GM12891 (cell line): Measurements from ENCODE around the gene MICAL3.
"Not testable (repeated sequence)": the region's sequence is repeated elsewhere in the genome, so short reads cannot be mapped to it uniquely, and the experiment has no call there.

Source experiments
- DNase-seq: peaks from one replicate; pipeline ENCODE4 v3.0.0; 2011; ENCODE audit warnings: low spot score; ENCODE audit not compliant: insufficient read length
- FAIRE-seq: peaks from 2 replicates; lab custom pipeline; 2011; peaks lifted over from hg19 to GRCh38; lab: Jason Lieb, UNC
- PAX5 ChIP-seq: IDR thresholded peaks from 2 replicates; pipeline ENCODE4 v1.6.1; 2011; ENCODE audit warnings: low read length, moderate library complexity, mild to moderate bottlenecking; ENCODE audit not compliant: insufficient read depth, severe bottlenecking
- POLR2A ChIP-seq: IDR thresholded peaks from 2 replicates; pipeline ENCODE4 v1.6.1; 2011; ENCODE audit warnings: low read depth, low read length, control low read depth
- POLR2AphosphoS5 ChIP-seq: IDR thresholded peaks from 2 replicates; pipeline ENCODE4 v1.6.1; 2011; ENCODE audit warnings: low read depth, low read length, control low read depth
- POU2F2 ChIP-seq: IDR thresholded peaks from 2 replicates; pipeline ENCODE4 v1.6.1; 2011; ENCODE audit warnings: low read depth, mild to moderate bottlenecking, control low read depth, low read length, moderate library complexity
- SPI1 ChIP-seq: IDR thresholded peaks from 2 replicates; pipeline ENCODE4 v1.6.1; 2011; ENCODE audit warnings: low read depth, low read length, control low read depth
- TAF1 ChIP-seq: IDR thresholded peaks from 2 replicates; pipeline ENCODE4 v1.6.1; 2011; ENCODE audit warnings: low read depth, low read length, control low read depth

Gene MICAL3

DNA sequence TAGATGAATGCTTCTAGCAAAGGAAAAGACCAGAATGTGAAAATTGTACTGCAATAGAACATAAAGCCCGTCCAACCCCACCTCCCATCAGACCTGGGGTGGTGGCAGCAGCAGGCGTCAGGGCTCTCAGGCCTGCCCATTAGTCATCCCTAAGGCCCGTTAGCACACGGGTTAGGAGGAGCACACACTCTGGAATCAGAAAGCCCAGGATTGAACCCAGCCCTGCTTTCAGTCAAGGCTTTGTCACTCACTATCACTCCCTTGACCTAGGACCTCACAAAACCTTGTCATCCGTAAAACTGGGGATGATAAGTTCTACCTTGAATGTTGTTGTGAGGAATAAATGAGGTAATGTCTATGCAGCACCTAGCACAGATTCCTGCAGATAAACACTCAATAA lies 26.9 kb downstream of the MICAL3 start:
- peak; percentile 20 for FAIRE-seq
- DNase-seq, result no peak
- TF ChIP-seq TAF1, result no peak

DNA sequence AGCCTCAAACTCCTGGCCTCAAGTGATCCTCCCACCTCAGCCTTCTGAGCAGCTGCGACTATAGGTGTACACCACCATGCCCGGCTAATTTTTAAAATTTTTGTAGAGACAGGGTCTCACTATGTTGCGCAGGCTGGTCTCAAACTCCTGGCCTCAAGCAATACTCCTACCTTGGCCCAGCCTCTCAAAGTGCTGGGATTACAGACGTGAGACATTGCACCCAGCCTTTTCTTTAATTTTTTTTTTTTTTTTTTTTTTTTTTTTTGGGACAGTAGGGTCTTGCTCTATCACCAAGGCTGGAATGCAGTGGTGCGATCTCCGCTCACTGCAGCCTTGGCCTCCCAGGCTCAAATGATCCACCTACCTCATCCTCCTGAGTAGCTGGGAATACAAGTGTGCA lies 29.1 kb downstream of the MICAL3 start:
- not testable (repeated sequence) for DNase-seq, FAIRE-seq

- TF ChIP-seq POLR2AphosphoS5, result no peak
- TF ChIP-seq PAX5, result no peak
- TF ChIP-seq POU2F2, result no peak
- no peak for TF ChIP-seq TAF1
- TF ChIP-seq POLR2A, result no peak
- no peak for TF ChIP-seq SPI1
- FAIRE-seq, result peak; percentile 89
Observed at GRCh38 chr22:17994424-17995108, 29.8 kb downstream of the MICAL3 start.

DNA sequence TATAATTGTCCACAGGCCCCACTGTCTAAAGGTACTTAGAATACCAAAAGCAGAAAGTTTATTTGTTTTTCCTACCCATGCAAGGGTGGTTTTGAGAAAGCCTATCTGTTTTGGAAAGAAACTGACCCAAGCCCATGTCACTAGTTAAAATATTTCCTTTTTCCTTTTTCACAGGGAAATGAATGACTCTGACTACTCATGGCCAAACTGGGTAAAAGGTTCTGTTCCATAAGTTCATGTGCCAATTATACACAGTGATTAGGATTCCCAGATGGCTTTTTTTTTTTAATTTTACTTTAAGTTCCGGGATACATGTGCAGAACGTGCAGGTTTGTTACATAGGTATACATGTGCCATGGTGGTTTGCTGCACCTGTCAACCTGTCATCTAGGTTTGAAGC lies 31.4 kb downstream of the MICAL3 start:
- not testable (repeated sequence) for DNase-seq, FAIRE-seq

More at GRCh38 chr22:17994424-17995108, 29.8 kb downstream of the MICAL3 start:
- DNase-seq, result no peak

DNA sequence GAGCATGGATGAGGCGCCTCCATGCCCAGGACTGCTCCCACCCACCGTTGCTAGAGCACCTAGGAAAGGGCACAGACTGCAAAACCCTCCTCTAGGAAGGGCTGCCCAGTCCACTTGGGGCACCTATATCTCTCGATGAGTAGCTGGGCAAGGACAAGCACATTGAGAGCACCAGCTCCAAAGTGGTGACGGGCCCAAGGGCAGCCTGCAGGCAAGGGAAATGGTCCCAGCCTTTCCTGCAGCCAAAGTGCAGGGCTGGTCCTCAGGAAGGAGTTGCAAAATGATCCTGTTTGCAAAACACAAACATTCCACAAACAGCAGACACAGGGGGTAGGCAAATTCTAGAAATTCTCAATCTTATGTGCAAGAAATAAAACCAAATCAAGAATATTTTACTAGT lies 32.4 kb downstream of the MICAL3 start:
- not testable (repeated sequence) for DNase-seq, FAIRE-seq

GRCh38 chr22:17990942-17991341 lies 33.4 kb downstream of the MICAL3 start:
- TF ChIP-seq POU2F2 (no peak), POLR2AphosphoS5 (no peak), PAX5 (no peak), SPI1 (no peak), TAF1 (no peak), POLR2A (no peak)
- FAIRE-seq, result no peak
- no peak for DNase-seq

DNA sequence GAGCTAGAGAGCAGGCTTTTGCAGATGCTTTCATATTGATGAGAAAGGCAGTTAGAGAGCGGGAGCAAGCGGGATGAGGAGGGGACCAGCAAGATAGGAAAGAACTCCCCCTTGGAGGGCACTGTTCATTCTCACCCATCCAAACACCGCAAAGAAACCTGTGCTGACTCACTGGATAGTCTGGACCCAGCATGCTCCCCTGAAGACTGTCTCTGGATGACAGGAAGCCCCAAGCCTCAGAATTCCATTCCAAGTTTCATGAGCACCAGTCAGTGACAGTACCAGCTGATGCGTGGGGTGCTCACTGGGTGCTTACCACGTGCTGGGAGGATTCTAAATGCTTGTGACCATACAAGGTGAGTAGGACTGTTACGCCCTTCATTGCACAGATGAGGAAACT lies 34.2 kb downstream of the MICAL3 start:
- FAIRE-seq (no peak), DNase-seq (no peak)
- TF ChIP-seq SPI1 (no peak), POLR2AphosphoS5 (no peak), TAF1 (no peak), PAX5 (no peak), POU2F2 (no peak), POLR2A (no peak)

- DNase-seq, result no peak
- no peak for FAIRE-seq
- TF ChIP-seq SPI1 (no peak), POLR2AphosphoS5 (no peak), TAF1 (no peak), POLR2A (no peak), PAX5 (no peak), POU2F2 (no peak)
Observed at GRCh38 chr22:17988800-17989513, 35.4 kb downstream of the MICAL3 start.

DNA sequence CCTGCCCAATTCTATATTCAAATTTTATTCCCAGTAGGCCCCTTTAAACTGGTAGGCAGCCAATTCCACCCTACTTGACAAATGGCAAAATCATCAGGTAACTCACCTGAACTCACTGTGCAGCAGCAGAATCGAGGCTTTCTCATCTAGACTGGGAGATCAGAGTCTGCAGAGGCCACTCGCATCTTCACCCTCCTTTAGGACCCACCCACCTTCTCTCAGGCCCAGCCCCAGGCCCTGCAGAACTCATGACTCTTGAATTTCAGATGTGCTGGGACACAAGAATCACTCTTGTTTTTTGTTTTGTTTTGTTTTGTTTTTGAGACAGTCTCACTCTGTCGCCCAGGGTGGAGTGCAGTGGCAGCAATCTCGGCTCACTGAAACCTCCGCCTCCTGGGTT lies 38.8 kb downstream of the MICAL3 start:
- FAIRE-seq (no peak), DNase-seq (no peak)
- TF ChIP-seq POU2F2, result no peak
- TF ChIP-seq POLR2A, result no peak
- no peak for TF ChIP-seq SPI1
- no peak for TF ChIP-seq POLR2AphosphoS5
- no peak for TF ChIP-seq TAF1
- TF ChIP-seq PAX5, result no peak

DNA sequence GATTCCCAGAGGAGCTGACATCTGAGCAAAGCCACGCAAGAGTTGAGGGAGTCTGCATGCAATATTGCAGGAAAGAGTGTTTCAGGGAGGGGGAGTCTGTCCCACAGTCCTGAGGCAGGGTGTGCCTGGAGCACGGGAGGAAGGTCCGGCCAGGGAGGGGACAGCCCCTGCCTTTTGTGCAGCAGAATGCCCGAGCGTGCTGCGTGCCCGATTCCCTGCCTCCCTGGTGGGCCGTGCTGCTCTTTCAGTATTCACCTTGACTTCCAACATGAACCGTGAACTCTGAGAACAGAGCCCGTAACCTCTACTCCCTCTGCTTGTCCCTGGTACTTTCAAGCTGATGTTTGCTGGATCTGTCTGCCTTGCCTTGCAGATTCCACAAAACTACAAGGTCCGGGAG lies 39.3 kb downstream of the MICAL3 start:
- DNase-seq, FAIRE-seq: not testable (repeated sequence)

- no peak for FAIRE-seq
- no peak for DNase-seq
- TF ChIP-seq POU2F2, result no peak
Observed at GRCh38 chr22:17984114-17984513, 40.2 kb downstream of the MICAL3 start.
